IPS-15b (cell line): ENCODE measurements around the gene TIMP1.

Experiments used
- H3K27me3 ChIP-seq: one replicate; pipeline ENCODE4 v1.6.1; 2013; ENCODE audit warnings: low read length; ENCODE audit not compliant: control insufficient read depth, insufficient read depth
- H3K36me3 ChIP-seq: one replicate; pipeline ENCODE4 v1.6.1; 2013; ENCODE audit warnings: low read length; ENCODE audit not compliant: control insufficient read depth, insufficient read depth
- H3K4me1 ChIP-seq: one replicate; pipeline ENCODE4 v1.6.1; 2013; ENCODE audit warnings: mild to moderate bottlenecking, low read length; ENCODE audit not compliant: control insufficient read depth, insufficient read depth
- H3K4me3 ChIP-seq: one replicate; pipeline ENCODE4 v1.5.1; 2013; ENCODE audit warnings: low read depth, low read length
- H3K9ac ChIP-seq: one replicate; pipeline ENCODE4 v1.6.1; 2013; ENCODE audit warnings: low read depth, mild to moderate bottlenecking, low read length
- H3K9me3 ChIP-seq: one replicate; pipeline ENCODE4 v1.6.1; 2013; ENCODE audit warnings: mild to moderate bottlenecking, low read length; ENCODE audit not compliant: control insufficient read depth, insufficient read depth

The TIMP1 gene

GRCh38 chrX:47581731-47582647 is at the start of gene TIMP1:
TIMP1 (plus strand) TSS chrX:47582436; CDS start chrX:47583416, 980 bp downstream.
- peak within 1 kb of the TSS; percentile 45 for H3K4me3 ChIP-seq
- H3K9me3 ChIP-seq, result no peaks in the 10 kb centered on the region
- no peaks in the 10 kb centered on the region for H3K27me3 ChIP-seq
- peaks cover 2% of the 10 kb centered on the region for H3K4me1 ChIP-seq
- no peaks in the 10 kb centered on the region for H3K36me3 ChIP-seq
- H3K9ac ChIP-seq, result no peak within 1 kb of the TSS

- Histone ChIP-seq H3K27me3 (no peaks in the 10 kb centered on the region), H3K9me3 (no peaks in the 10 kb centered on the region)
Observed at GRCh38 chrX:47539860-47540259, 42.4 kb upstream of the TIMP1 start.

GRCh38 chrX:47540754-47541538 is 41.3 kb upstream of the TIMP1 start:
- Histone ChIP-seq H3K9ac (no peak overlapping the region), H3K27me3 (no peaks in the 10 kb centered on the region), H3K36me3 (no peaks in the 10 kb centered on the region), H3K4me1 (no peaks in the 10 kb centered on the region), H3K9me3 (no peaks in the 10 kb centered on the region), H3K4me3 (no peak overlapping the region)

More at GRCh38 chrX:47539860-47540259, 42.4 kb upstream of the TIMP1 start:
- H3K4me1 ChIP-seq, result no peaks in the 10 kb centered on the region
- H3K36me3 ChIP-seq, result no peaks in the 10 kb centered on the region
- H3K4me3 ChIP-seq, result no peak overlapping the region
- H3K9ac ChIP-seq, result no peak overlapping the region

- Histone ChIP-seq H3K4me3 (no peak overlapping the region), H3K4me1 (no peaks in the 10 kb centered on the region), H3K27me3 (no peaks in the 10 kb centered on the region), H3K9me3 (no peaks in the 10 kb centered on the region), H3K36me3 (no peaks in the 10 kb centered on the region), H3K9ac (no peak overlapping the region)
Observed at GRCh38 chrX:47543496-47543895, 38.7 kb upstream of the TIMP1 start.

- no peaks in the 10 kb centered on the region for H3K36me3 ChIP-seq
- no peaks in the 10 kb centered on the region for H3K4me1 ChIP-seq
- peak overlapping the region; percentile 58 for H3K4me3 ChIP-seq
- no peaks in the 10 kb centered on the region for H3K9me3 ChIP-seq
- peak overlapping the region; percentile 73 for H3K9ac ChIP-seq
- H3K27me3 ChIP-seq, result no peaks in the 10 kb centered on the region
Observed at GRCh38 chrX:47556045-47556623, 26.1 kb upstream of the TIMP1 start.

GRCh38 chrX:47558436-47558835 is 23.8 kb upstream of the TIMP1 start:
- no peaks in the 10 kb centered on the region for H3K27me3 ChIP-seq

GRCh38 chrX:47560179-47560933 is 21.9 kb upstream of the TIMP1 start:
- peak overlapping the region; percentile 33 for H3K4me3 ChIP-seq
- no peaks in the 10 kb centered on the region for H3K27me3 ChIP-seq
- no peak overlapping the region for H3K9ac ChIP-seq
- H3K9me3 ChIP-seq, result no peaks in the 10 kb centered on the region
- peaks cover 8% of the 10 kb centered on the region for H3K36me3 ChIP-seq
- H3K4me1 ChIP-seq, result no peaks in the 10 kb centered on the region

More at GRCh38 chrX:47558436-47558835, 23.8 kb upstream of the TIMP1 start:
- no peak overlapping the region for H3K4me3 ChIP-seq
- H3K9ac ChIP-seq, result no peak overlapping the region
- H3K9me3 ChIP-seq, result no peaks in the 10 kb centered on the region
- peaks cover 5% of the 10 kb centered on the region for H3K36me3 ChIP-seq
- no peaks in the 10 kb centered on the region for H3K4me1 ChIP-seq

GRCh38 chrX:47560934-47561658 is 21.1 kb upstream of the TIMP1 start, which contains the start of gene ARAF:
ARAF (plus strand) TSS chrX:47561205; CDS start chrX:47562968, 1,763 bp downstream.
- Histone ChIP-seq H3K36me3 (peaks cover 8% of the 10 kb centered on the region), H3K9ac (no peak within 1 kb of the TSS), H3K9me3 (no peaks in the 10 kb centered on the region), H3K27me3 (no peaks in the 10 kb centered on the region), H3K4me1 (no peaks in the 10 kb centered on the region), H3K4me3 (peak within 1 kb of the TSS; percentile 66)

- Histone ChIP-seq H3K9ac (no peak overlapping the region), H3K9me3 (no peaks in the 10 kb centered on the region), H3K4me3 (peak overlapping the region; percentile 66), H3K4me1 (no peaks in the 10 kb centered on the region), H3K27me3 (no peaks in the 10 kb centered on the region), H3K36me3 (peaks cover 10% of the 10 kb centered on the region)
Observed at GRCh38 chrX:47561659-47562151, 20.5 kb upstream of the TIMP1 start.

GRCh38 chrX:47562615-47563243 is 19.5 kb upstream of the TIMP1 start:
- Histone ChIP-seq H3K4me3 (no peak overlapping the region), H3K9ac (no peak overlapping the region), H3K27me3 (no peaks in the 10 kb centered on the region), H3K4me1 (no peaks in the 10 kb centered on the region), H3K36me3 (peaks cover 17% of the 10 kb centered on the region), H3K9me3 (no peaks in the 10 kb centered on the region)
